GM21576 (cell line): ENCODE data around the gene TUT7.
"Not testable (repeated sequence)": the region's sequence is repeated elsewhere in the genome, so short reads cannot be mapped to it uniquely, and the experiment has no call there.

Experiments
- ATAC-seq: cut with Tn5 transposase; IDR thresholded peaks from one replicate; pipeline ENCODE4 v1.9.1; 2021; ENCODE audit warnings: mild to moderate bottlenecking, moderate library complexity; ENCODE audit not compliant: unreplicated experiment

TUT7 gene

GRCh38 chr9:86349271-86349670, 4.9 kb downstream of the TUT7 start:
- ATAC-seq, result no peak

- ATAC-seq, result no peak
Observed at GRCh38 chr9:86347991-86348390, 6.2 kb downstream of the TUT7 start.

GRCh38 chr9:86344818-86345217, 9.4 kb downstream of the TUT7 start:
- no peak for ATAC-seq

GRCh38 chr9:86342269-86342668, 11.9 kb downstream of the TUT7 start:
- ATAC-seq, result no peak

- no peak for ATAC-seq
Observed at GRCh38 chr9:86341007-86341491, 13.2 kb downstream of the TUT7 start.

GRCh38 chr9:86340356-86341006, 13.7 kb downstream of the TUT7 start:
- ATAC-seq, result peak; percentile 33

- no peak for ATAC-seq
Observed at GRCh38 chr9:86337469-86338108, 16.6 kb downstream of the TUT7 start.

- no peak for ATAC-seq
Observed at GRCh38 chr9:86336058-86336457, 18.2 kb downstream of the TUT7 start.

- ATAC-seq, result no peak
Observed at GRCh38 chr9:86333651-86334050, 20.6 kb downstream of the TUT7 start.

- no peak for ATAC-seq
Observed at GRCh38 chr9:86330186-86330585, 24.0 kb downstream of the TUT7 start.

- ATAC-seq, result no peak
Observed at GRCh38 chr9:86329649-86330048, 24.6 kb downstream of the TUT7 start.

GRCh38 chr9:86328156-86328555, 26.1 kb downstream of the TUT7 start:
- ATAC-seq, result no peak

GRCh38 chr9:86326536-86326935, 27.7 kb downstream of the TUT7 start:
- ATAC-seq, result no peak

GRCh38 chr9:86324901-86325300, 29.3 kb downstream of the TUT7 start:
- no peak for ATAC-seq

GRCh38 chr9:86324308-86324707, 29.9 kb downstream of the TUT7 start:
- no peak for ATAC-seq

- no peak for ATAC-seq
Observed at GRCh38 chr9:86322973-86323644, 31.1 kb downstream of the TUT7 start.

- no peak for ATAC-seq
Observed at GRCh38 chr9:86321373-86321772, 32.8 kb downstream of the TUT7 start.

GRCh38 chr9:86318187-86318586, 36.0 kb downstream of the TUT7 start:
- ATAC-seq, result no peak

GRCh38 chr9:86315078-86315477, 39.1 kb downstream of the TUT7 start:
- ATAC-seq, result no peak

- ATAC-seq, result not testable (repeated sequence)
Observed at GRCh38 chr9:86312959-86313358, 41.3 kb downstream of the TUT7 start.

GRCh38 chr9:86308687-86309086, 45.5 kb downstream of the TUT7 start:
- no peak for ATAC-seq

GRCh38 chr9:86304236-86304730, 49.9 kb downstream of the TUT7 start:
- ATAC-seq, result no peak
